GM19099 (cell line): ENCODE measurements around the gene APOBEC3G.

ENCODE experiments used
- POLR2A ChIP-seq: IDR thresholded peaks from 3 replicates; pipeline ENCODE4 v1.6.1; 2011; ENCODE audit warnings: low read depth; ENCODE audit not compliant: insufficient read length; ENCODE audit errors: extremely low read depth

APOBEC3G gene

GRCh38 chr22:39114112-39114511 lies 37.0 kb downstream of the APOBEC3G start:
- TF ChIP-seq POLR2A: no peak

- no peak for TF ChIP-seq POLR2A
These were observed 38.5 kb downstream of the APOBEC3G start for GRCh38 chr22:39115570-39115969.

GRCh38 chr22:39115977-39116621 lies 39.0 kb downstream of the APOBEC3G start:
- no peak for TF ChIP-seq POLR2A

- TF ChIP-seq POLR2A: no peak
These were observed 40.6 kb downstream of the APOBEC3G start for GRCh38 chr22:39117585-39118191.

GRCh38 chr22:39120983-39121382 lies 43.9 kb downstream of the APOBEC3G start:
- TF ChIP-seq POLR2A: no peak

- no peak for TF ChIP-seq POLR2A
These were observed 45.8 kb downstream of the APOBEC3G start for GRCh38 chr22:39122772-39123470.

GRCh38 chr22:39123751-39124581 lies 46.9 kb downstream of the APOBEC3G start:
- no peak for TF ChIP-seq POLR2A

- TF ChIP-seq POLR2A: no peak
These were observed 48.5 kb downstream of the APOBEC3G start for GRCh38 chr22:39125622-39126021.

GRCh38 chr22:39128508-39128907 lies 51.4 kb downstream of the APOBEC3G start:
- no peak for TF ChIP-seq POLR2A

GRCh38 chr22:39129081-39129480 lies 52.0 kb downstream of the APOBEC3G start:
- TF ChIP-seq POLR2A: no peak

- no peak for TF ChIP-seq POLR2A
These were observed 52.7 kb downstream of the APOBEC3G start for GRCh38 chr22:39129746-39130145.

- TF ChIP-seq POLR2A: no peak
These were observed 53.2 kb downstream of the APOBEC3G start for GRCh38 chr22:39130152-39130704.

- no peak for TF ChIP-seq POLR2A
These were observed 54.1 kb downstream of the APOBEC3G start for GRCh38 chr22:39130892-39131855.

- no peak for TF ChIP-seq POLR2A
These were observed 55.2 kb downstream of the APOBEC3G start for GRCh38 chr22:39132281-39132680.
